ENCODE data around the gene SMYD3. TPM values are rescaled to one million over a fixed set of nuclear protein-coding genes. Genes with fewer than 3 reads are reported as not detected.

SMYD3 gene
- total RNA-seq, 1 experiment from 2014 or later, result 25.5 TPM

DNA sequence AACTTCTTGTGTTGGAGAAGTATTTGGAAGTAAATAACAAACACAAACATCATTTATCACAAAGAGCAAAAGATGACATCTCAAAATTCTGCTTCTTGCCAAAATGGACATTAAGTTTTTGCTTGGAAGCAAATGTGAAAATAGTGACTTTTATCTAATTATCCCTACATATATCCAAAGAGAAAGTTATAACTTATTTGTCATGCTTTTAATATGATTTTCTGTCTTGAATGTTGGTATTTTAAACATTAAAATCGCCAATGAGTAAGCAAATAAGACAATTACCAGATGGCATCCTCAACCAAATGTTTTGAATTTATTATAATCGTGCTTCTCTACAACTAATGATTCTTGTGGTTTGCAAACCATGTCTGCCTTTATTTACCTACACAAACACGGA is 758.0 kb downstream of the SMYD3 start:
- Histone ChIP-seq H3K18ac (ENCODE audit: insufficient read length, low read depth, low read length) (no peak overlapping the region), H2BK5ac (ENCODE audit: insufficient read length, low read length) (no peak overlapping the region), H2AK5ac (ENCODE audit: insufficient read length, low read length) (no peak overlapping the region), H3K79me1 (ENCODE audit: insufficient read depth, low read depth, low read length, poor library complexity, severe bottlenecking) (no peaks in the 10 kb centered on the region), H3K56ac (ENCODE audit: insufficient read length, low read depth, low read length) (no peak overlapping the region), H3K79me2 (ENCODE audit: insufficient read depth, low read length) (no peaks in the 10 kb centered on the region), H2BK120ac (ENCODE audit: low read depth, low read length, poor library complexity, severe bottlenecking) (no peak overlapping the region), H3K4me1 (ENCODE audit: insufficient read depth, low read length) (no peaks in the 10 kb centered on the region), H3K9ac (ENCODE audit: extremely low read depth, insufficient read length, low read length) (no peak overlapping the region), H4K20me1 (ENCODE audit: control insufficient read depth, insufficient read depth, insufficient read length) (no peaks in the 10 kb centered on the region), H2BK12ac (ENCODE audit: insufficient read length, low read depth, low read length) (no peak overlapping the region), H3K4me2 (ENCODE audit: insufficient read depth, insufficient read length, low read length) (no peak overlapping the region), H3K27me3 (ENCODE audit: insufficient read depth, low read length) (no peaks in the 10 kb centered on the region), H3K4ac (ENCODE audit: low read depth, low read length) (no peak overlapping the region), H3K14ac (ENCODE audit: insufficient read depth, low read length) (no peak overlapping the region), H3K23me2 (ENCODE audit: insufficient read length, low read depth, low read length, poor library complexity, severe bottlenecking) (no peaks in the 10 kb centered on the region), H3K23ac (ENCODE audit: insufficient read length, low read depth, low read length) (no peak overlapping the region), H2BK15ac (ENCODE audit: low read depth, low read length) (no peak overlapping the region), H3K27ac (ENCODE audit: insufficient read length, low read depth, low read length) (no peak overlapping the region), H4K8ac (replicated peaks; ENCODE audit: insufficient read length, low read depth, low read length) (no peak overlapping the region), H2AFZ (ENCODE audit: low read length) (no peak overlapping the region), H2BK20ac (ENCODE audit: low read depth, low read length, poor library complexity, severe bottlenecking) (no peak overlapping the region), H4K91ac (ENCODE audit: insufficient read length, low read depth, low read length) (no peak overlapping the region), H3K9me3 (ENCODE audit: control insufficient read depth, low read depth, low read length) (no peaks in the 10 kb centered on the region), H4K5ac (ENCODE audit: insufficient read length, low read depth, low read length) (no peak overlapping the region), H3T11ph (ENCODE audit: low read length) (no peak overlapping the region)
- TF ChIP-seq, protein P1, sequence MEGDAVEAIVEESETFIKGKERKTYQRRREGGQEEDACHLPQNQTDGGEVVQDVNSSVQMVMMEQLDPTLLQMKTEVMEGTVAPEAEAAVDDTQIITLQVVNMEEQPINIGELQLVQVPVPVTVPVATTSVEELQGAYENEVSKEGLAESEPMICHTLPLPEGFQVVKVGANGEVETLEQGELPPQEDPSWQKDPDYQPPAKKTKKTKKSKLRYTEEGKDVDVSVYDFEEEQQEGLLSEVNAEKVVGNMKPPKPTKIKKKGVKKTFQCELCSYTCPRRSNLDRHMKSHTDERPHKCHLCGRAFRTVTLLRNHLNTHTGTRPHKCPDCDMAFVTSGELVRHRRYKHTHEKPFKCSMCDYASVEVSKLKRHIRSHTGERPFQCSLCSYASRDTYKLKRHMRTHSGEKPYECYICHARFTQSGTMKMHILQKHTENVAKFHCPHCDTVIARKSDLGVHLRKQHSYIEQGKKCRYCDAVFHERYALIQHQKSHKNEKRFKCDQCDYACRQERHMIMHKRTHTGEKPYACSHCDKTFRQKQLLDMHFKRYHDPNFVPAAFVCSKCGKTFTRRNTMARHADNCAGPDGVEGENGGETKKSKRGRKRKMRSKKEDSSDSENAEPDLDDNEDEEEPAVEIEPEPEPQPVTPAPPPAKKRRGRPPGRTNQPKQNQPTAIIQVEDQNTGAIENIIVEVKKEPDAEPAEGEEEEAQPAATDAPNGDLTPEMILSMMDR (conservative IDR thresholded peaks at IDR 0.05), result no peak
- Mint-ChIP-seq H3K36me3 (ENCODE audit: insufficient read depth in 1 of 3, low read depth in 3 of 3) (peaks cover 0 to 11% (median 3%) of the 10 kb centered on the region in 3 experiments; a peak in 3 of 7 replicates), H3K27ac (no peak overlapping the region), H3K4me1 (peaks cover 19 to 21% of the 10 kb centered on the region in 2 experiments), H3K27me3 (ENCODE audit: low read depth) (no peaks in the 10 kb centered on the region; the same call in 1 of the 2 replicates), H3K4me3 (no peak overlapping the region), H3K9me3 (peaks cover 9 to 14% of the 10 kb centered on the region in 2 experiments; a peak in 4 of 5 replicates)
- no CpG with 5 or more reads among the region's 3 CpGs for WGBS (ENCODE audit: extremely low coverage, insufficient read length, low lambda C conversion rate)
- DNase-seq, result no peak

Data from H9 (cell line).